Measurements from ENCODE around the gene MT1B.

MT1B gene

GRCh38 chr16:56697456-56698155 lies 45.9 kb downstream of the MT1B start:
- no peak for TF ChIP-seq GATA3 (IDR thresholded peaks at IDR 0.05; ENCODE audit: low read depth, low read length)
- no peak for TF ChIP-seq GATA2 (IDR thresholded peaks at IDR 0.05; ENCODE audit: low read depth, low read length)

DNA sequence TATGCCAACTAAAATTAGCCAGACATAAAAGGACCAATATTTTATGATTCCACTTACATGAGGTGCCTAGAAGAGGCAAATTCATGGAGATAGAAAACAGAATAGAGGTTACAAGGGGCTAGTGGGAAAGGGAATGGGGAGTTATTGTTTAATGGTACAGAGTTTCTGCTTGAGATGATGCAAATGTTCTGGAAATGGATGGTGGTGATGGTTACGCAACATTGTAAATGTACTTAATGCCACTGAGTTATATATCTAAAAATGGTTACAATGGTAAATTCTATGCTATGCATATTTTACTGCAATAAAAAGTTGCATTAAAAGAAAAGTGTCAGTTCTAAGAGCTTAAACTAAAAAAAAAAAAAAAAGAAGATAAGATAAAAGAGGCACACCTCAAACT lies 48.5 kb downstream of the MT1B start:
- TF ChIP-seq GATA2 (IDR thresholded peaks at IDR 0.05; ENCODE audit: low read depth, low read length) (no peak), GATA3 (IDR thresholded peaks at IDR 0.05; ENCODE audit: low read depth, low read length) (no peak)

DNA sequence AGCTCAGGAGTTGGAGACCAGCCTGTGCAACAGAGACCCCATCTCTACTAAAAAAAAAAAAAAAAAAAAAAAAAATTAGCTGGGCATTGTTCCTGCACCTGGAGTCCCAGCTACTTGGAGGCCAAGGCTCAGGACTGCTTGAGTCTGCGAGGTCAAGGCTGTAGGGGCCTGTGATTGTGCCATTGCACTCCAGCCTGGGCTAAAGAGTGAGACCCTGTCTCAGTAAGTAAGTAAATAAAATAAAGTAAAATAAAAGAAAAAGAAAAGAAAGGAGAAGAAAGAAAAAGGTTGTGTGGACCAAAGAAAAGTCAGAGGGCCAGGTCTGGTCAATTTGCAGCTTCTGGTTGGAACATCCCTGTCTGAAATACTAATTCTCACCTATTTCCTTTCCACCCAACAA lies 48.9 kb downstream of the MT1B start:
- no peak for TF ChIP-seq GATA3 (IDR thresholded peaks at IDR 0.05; ENCODE audit: low read depth, low read length)
- TF ChIP-seq GATA2 (IDR thresholded peaks at IDR 0.05; ENCODE audit: low read depth, low read length): no peak

DNA sequence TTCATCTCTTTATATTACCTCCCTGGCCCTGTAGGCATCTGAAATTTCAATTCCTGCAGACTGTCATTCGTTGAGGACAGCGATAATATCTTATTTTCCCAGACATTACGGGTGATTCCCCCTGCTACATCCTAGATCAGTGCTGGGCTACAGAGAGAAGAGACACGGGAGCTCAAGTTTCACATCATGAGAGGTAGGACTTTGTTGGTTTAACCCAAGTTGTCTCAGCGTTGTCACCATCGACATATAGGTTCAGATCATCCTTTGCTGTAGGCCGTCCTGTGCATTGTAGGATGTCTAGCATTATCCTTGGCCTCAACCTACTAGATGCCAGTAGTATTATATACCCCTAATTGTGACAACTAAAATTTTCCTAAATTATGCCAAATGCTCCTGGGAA lies 49.8 kb downstream of the MT1B start:
- TF ChIP-seq GATA2 (IDR thresholded peaks at IDR 0.05; ENCODE audit: low read depth, low read length) (no peak), GATA3 (IDR thresholded peaks at IDR 0.05; ENCODE audit: low read depth, low read length) (no peak)

Measured in SH-SY5Y (cell line).